Endothelial cell (in vitro differentiated cells): ENCODE results near the gene FCRLA. TPM values are rescaled to one million over a fixed set of nuclear protein-coding genes. Genes with fewer than 3 reads are reported as not detected.
A peak's percentile ranks its signal among the peaks of the same experiment; 100 is the strongest.

ENCODE experiments used
- DNase-seq: peaks from one replicate; pipeline ENCODE4 v3.0.0; 2021; ENCODE audit warnings: low spot score
- H3K27ac Mint-ChIP-seq: one replicate; pipeline ENCODE4 v1.8.0; 2021; ENCODE audit warnings: mixed read lengths, inconsistent platforms; ENCODE audit not compliant: unreplicated experiment
- H3K27me3 Mint-ChIP-seq: one replicate; pipeline ENCODE4 v1.8.0; 2021; ENCODE audit warnings: mild to moderate bottlenecking, moderate library complexity, mixed read lengths, inconsistent platforms; ENCODE audit not compliant: unreplicated experiment
- H3K36me3 Mint-ChIP-seq: one replicate; pipeline ENCODE4 v1.8.0; 2021; ENCODE audit warnings: mild to moderate bottlenecking, low read depth, mixed read lengths, inconsistent platforms; ENCODE audit not compliant: unreplicated experiment
- H3K4me1 Mint-ChIP-seq: one replicate; pipeline ENCODE4 v1.8.0; 2021; ENCODE audit warnings: mild to moderate bottlenecking, mixed read lengths, inconsistent platforms; ENCODE audit not compliant: unreplicated experiment
- H3K4me3 Mint-ChIP-seq: one replicate; pipeline ENCODE4 v1.8.0; 2021; ENCODE audit warnings: mild to moderate bottlenecking, mixed read lengths, inconsistent platforms; ENCODE audit not compliant: unreplicated experiment
- H3K9me3 Mint-ChIP-seq: one replicate; pipeline ENCODE4 v1.8.0; 2021; ENCODE audit warnings: mixed read lengths, inconsistent platforms; ENCODE audit not compliant: unreplicated experiment
- CTCF ChIP-seq: fragments of 200-600 bp; sonication (generic); IDR thresholded peaks from one replicate; pipeline ENCODE4 v1.5.0; 2021; ENCODE audit warnings: antibody characterized with exemption; ENCODE audit not compliant: unreplicated experiment
- total RNA-seq: library from RNA; stranded (reverse); fragmentation: NEBNext Ultra II Directional; extraction: Animal tissue kit (Norgen Biotek cat#: 25700); gene quantifications from one replicate; pipeline ENCODE4 v1.2.1, GENCODE V29; 2021; ENCODE audit not compliant: unreplicated experiment

Gene FCRLA
- total RNA-seq, 1 donor from 2014 or later, result not detected

DNA sequence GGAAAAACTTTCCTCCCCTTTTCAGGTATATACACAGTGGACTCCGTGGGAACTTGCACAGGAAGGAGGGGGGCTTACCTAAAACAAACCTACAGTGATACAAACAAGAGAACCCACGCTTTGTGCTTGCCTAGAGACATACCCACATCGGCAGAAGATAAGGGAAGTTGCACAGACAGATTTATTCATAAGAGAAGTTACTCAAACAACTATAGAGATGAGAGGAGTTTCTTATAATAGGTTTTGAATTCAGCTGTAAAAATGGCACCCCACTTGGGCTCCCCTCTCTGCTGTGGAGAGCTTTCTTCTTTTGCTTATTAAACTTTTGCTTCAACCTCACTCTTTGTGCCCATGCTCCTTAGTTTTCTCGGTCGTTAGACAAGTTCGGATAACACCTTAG, 40.8 kb downstream of the FCRLA start:
- no peak overlapping the region for H3K4me3 Mint-ChIP-seq
- TF ChIP-seq CTCF, result no peak

GRCh38 chr1:161749509-161750407, 42.7 kb downstream of the FCRLA start, which contains the start of gene DUSP12:
Gene DUSP12 (plus strand): TSS chr1:161749786. CDS start chr1:161749802, 16 bp downstream.
- Mint-ChIP-seq H3K4me3 (peak within 1 kb of the TSS; percentile 98), H3K9me3 (no peaks in the 10 kb centered on the region), H3K4me1 (peaks cover 9% of the 10 kb centered on the region), H3K27me3 (peaks cover 8% of the 10 kb centered on the region), H3K27ac (peak within 1 kb of the TSS; percentile 95), H3K36me3 (peaks cover 13% of the 10 kb centered on the region)
- no peak for TF ChIP-seq CTCF
- peak; percentile 91 for DNase-seq

More for the DNA sequence above, 40.8 kb downstream of the FCRLA start:
- Mint-ChIP-seq H3K9me3 (no peaks in the 10 kb centered on the region), H3K4me1 (peaks cover 13% of the 10 kb centered on the region), H3K36me3 (no peaks in the 10 kb centered on the region), H3K27ac (no peak overlapping the region), H3K27me3 (peaks cover 7% of the 10 kb centered on the region)
- DNase-seq, result no peak

GRCh38 chr1:161763522-161764098, 56.6 kb downstream of the FCRLA start:
- no peaks in the 10 kb centered on the region for H3K9me3 Mint-ChIP-seq
- peak; percentile 46 for TF ChIP-seq CTCF
- peaks cover 2% of the 10 kb centered on the region for H3K27me3 Mint-ChIP-seq
- no peaks in the 10 kb centered on the region for H3K36me3 Mint-ChIP-seq
- H3K4me3 Mint-ChIP-seq, result peak overlapping the region; percentile 5
- peaks cover 17% of the 10 kb centered on the region for H3K4me1 Mint-ChIP-seq
- no peak overlapping the region for H3K27ac Mint-ChIP-seq
- no peak for DNase-seq

Other genes starting within 250 kb of the FCRLA start
- 0.41 TPM for gene FCGR2A, start 201.8 kb upstream of the FCRLA start, total RNA-seq
- not detected for gene HSPA6, start 182.7 kb upstream of the FCRLA start, total RNA-seq
- gene FCGR3A, start 157.4 kb upstream of the FCRLA start, total RNA-seq, result 4.0 TPM
- not detected for gene FCGR3B, start 76.1 kb upstream of the FCRLA start, total RNA-seq
- not detected for gene FCGR2B, start 44.1 kb upstream of the FCRLA start, total RNA-seq
- 0.36 TPM for gene FCRLB, start 14.3 kb downstream of the FCRLA start, total RNA-seq
- gene DUSP12, start 42.6 kb downstream of the FCRLA start, total RNA-seq, result 27.8 TPM
- 38.2 TPM for gene ATF6, start 59.1 kb downstream of the FCRLA start, total RNA-seq